Endothelial cell of umbilical vein (primary cell): ENCODE data around the gene ATP4A. TPM values are rescaled to one million over a fixed set of nuclear protein-coding genes. Genes with fewer than 3 reads are reported as not detected.

Experiments used
- BruUV-seq: library from RNA; stranded (reverse); fragments of 400-500 nt; replicated peaks from 2 replicates; lab custom pipeline; 2021; lab: Mats Ljungman, UMichigan
- CTCF ChIA-PET: fragments of 300-600, 350-600 bp; sonication (Branson Sonifier 250); formaldehyde crosslinking; loops from one replicate; lab custom pipeline; 2021; ENCODE audit warnings: antibody characterized with exemption, inconsistent platforms; lab: Charles Lee
- POLR2A ChIA-PET: fragments of 300-600, 350-600 bp; sonication (Branson Sonifier 250); formaldehyde crosslinking; loops from one replicate; lab custom pipeline; 2021; ENCODE audit warnings: antibody characterized with exemption, inconsistent platforms; lab: Charles Lee
- DNase-seq: peaks from one replicate; pipeline ENCODE4 v3.0.0-alpha.2; 2011; ENCODE audit warnings: low read depth, low spot score
- FAIRE-seq: peaks from 2 replicates; lab custom pipeline; 2011; peaks lifted over from hg19 to GRCh38; lab: Jason Lieb, UNC
- H2AFZ ChIP-seq: 2 replicates; pipeline ENCODE4 v1.6.0; 2012; ENCODE audit warnings: low read depth, low read length, control low read depth, inconsistent platforms
- H3K27ac ChIP-seq: 2 replicates; pipeline ENCODE4 v1.5.1; 2011; ENCODE audit warnings: low read depth, mild to moderate bottlenecking, control low read depth, low read length, moderate library complexity; ENCODE audit not compliant: insufficient read depth
- H3K27me3 ChIP-seq, 2 experiments: 2 replicates each; pipeline versions ENCODE4 v1.6.0 to v1.6.1; 2011; ENCODE audit warnings: low read length in 2 of 2, mixed read lengths in 1 of 2; ENCODE audit not compliant: control insufficient read depth in 2 of 2, insufficient read depth in 2 of 2
- H3K36me3 ChIP-seq, 2 experiments: 2 replicates in 1 of 2; 3 replicates in 1 of 2; pipeline ENCODE4 v1.5.1; 2011; ENCODE audit warnings: low read length in 2 of 2, mild to moderate bottlenecking in 1 of 2, moderate library complexity in 1 of 2; ENCODE audit not compliant: control insufficient read depth in 2 of 2, insufficient read depth in 2 of 2; ENCODE audit errors: extremely low read depth in 1 of 2
- H3K4me1 ChIP-seq: 3 replicates; pipeline ENCODE4 v1.5.1; 2011; ENCODE audit warnings: mild to moderate bottlenecking, low read length; ENCODE audit not compliant: control insufficient read depth, insufficient read depth; ENCODE audit errors: extremely low read depth
- H3K4me2 ChIP-seq: 2 replicates; pipeline ENCODE4 v1.6.1; 2011; ENCODE audit warnings: low read length, control low read depth, mixed read lengths; ENCODE audit not compliant: insufficient read depth
- H3K4me3 ChIP-seq, 3 experiments: fragments of 200-600 bp in 1 of 3; sonication (generic), shearing (Covaris generic) in 1 of 3; replicated peaks in 1 of 3; 2 replicates each; pipeline ENCODE4 v1.5.1; 2011 to 2016; ENCODE audit warnings: control low read depth in 3 of 3, low read length in 3 of 3, mild to moderate bottlenecking in 2 of 3, inconsistent platforms in 1 of 3, low read depth in 1 of 3, moderate library complexity in 1 of 3; ENCODE audit not compliant: insufficient read depth in 1 of 3
- H3K79me2 ChIP-seq: 2 replicates; pipeline ENCODE4 v1.6.0; 2012; ENCODE audit warnings: low read length, inconsistent platforms; ENCODE audit not compliant: control insufficient read depth, insufficient read depth
- H3K9ac ChIP-seq: replicated peaks from 2 replicates; pipeline ENCODE3; 2011; ENCODE audit warnings: low read length, control low read depth; ENCODE audit not compliant: insufficient read depth; ENCODE audit errors: extremely low read depth
- H3K9me1 ChIP-seq: replicated peaks from 3 replicates; pipeline ENCODE4 v1.6.0; 2011; ENCODE audit warnings: mild to moderate bottlenecking, low read length; ENCODE audit not compliant: control insufficient read depth, insufficient read depth; ENCODE audit errors: extremely low read depth
- H3K9me3 ChIP-seq: replicated peaks from 2 replicates; pipeline ENCODE4 v1.5.1; 2012; ENCODE audit warnings: low read length, inconsistent platforms; ENCODE audit not compliant: control insufficient read depth, insufficient read depth
- H4K20me1 ChIP-seq: replicated peaks from 2 replicates; pipeline ENCODE3; 2011; ENCODE audit warnings: mild to moderate bottlenecking, low read length; ENCODE audit not compliant: control insufficient read depth, insufficient read depth; ENCODE audit errors: extremely low read depth
- EZH2 ChIP-seq: IDR thresholded peaks from 2 replicates; pipeline ENCODE4 v1.6.1; 2012; ENCODE audit warnings: borderline replicate concordance, low read depth, mild to moderate bottlenecking, moderate library complexity, low read length, inconsistent platforms; ENCODE audit not compliant: severe bottlenecking
- FOS ChIP-seq: IDR thresholded peaks from 2 replicates; pipeline ENCODE4 v1.6.1; 2011; ENCODE audit warnings: mild to moderate bottlenecking, low read length, moderate library complexity, borderline replicate concordance; ENCODE audit not compliant: insufficient read depth
- MAX ChIP-seq: IDR thresholded peaks from 2 replicates; pipeline ENCODE4 v1.6.1; 2011; ENCODE audit not compliant: insufficient read depth, insufficient read length
- MYC ChIP-seq: IDR thresholded peaks from one replicate; pipeline ENCODE4 v1.6.1; 2011; ENCODE audit warnings: mild to moderate bottlenecking, low read depth, low read length
- POLR2A ChIP-seq: IDR thresholded peaks from 2 replicates; pipeline ENCODE4 v1.6.1; 2012; ENCODE audit warnings: low read depth, mild to moderate bottlenecking, control low read depth, low read length
- POLR2AphosphoS5 ChIP-seq: IDR thresholded peaks from 2 replicates; pipeline ENCODE4 v1.6.1; 2012; ENCODE audit warnings: low read depth, mild to moderate bottlenecking, control low read depth, low read length, moderate library complexity; ENCODE audit not compliant: insufficient read depth
- dilution Hi-C: fragments of 300-500 bp; cut with MboI; formaldehyde crosslinking; loops from one replicate; pipeline ENCODE4 v1.15.0; 2019; ENCODE audit warnings: low sequenced_read_pairs; ENCODE audit not compliant: extremely low pct_ligation_motif_present
- intact Hi-C: fragments of 100-400 bp; cut with micrococcal nuclease; formaldehyde crosslinking; loops from one replicate; pipeline ENCODE4 v1.10.0; 2022
- polyA plus RNA-seq, 4 experiments: library from polyadenylated mRNA; depleted of rRNA in 3 of 4; stranded (reverse) in 3 of 4; unstranded in 1 of 4; fragments of >200 nt; gene quantifications; 2 replicates each; pipeline versions ENCODE4 v1.2.1 to v1.2.3, GENCODE V29; 2011 to 2012; ENCODE audit warnings: missing spikeins in 1 of 4
- total RNA-seq: library from RNA; stranded (reverse); gene quantifications from 2 replicates; pipeline ENCODE4 v1.2.3, GENCODE V29; 2021
- TF ChIP-seq, protein P1 (sequence below), 2 donors: IDR thresholded peaks; 1 replicate in 1 of 2; 2 replicates in 1 of 2; pipeline ENCODE4 v1.5.1; 2011; ENCODE audit warnings: low read length in 2 of 2, mild to moderate bottlenecking in 2 of 2, moderate library complexity in 2 of 2, control low read depth in 1 of 2, inconsistent platforms in 1 of 2, low read depth in 1 of 2; ENCODE audit not compliant: insufficient read depth in 1 of 2; ENCODE audit errors: extremely low read depth in 1 of 2

ATP4A gene
- total and polyA plus RNA-seq, 2 donors (not counting 3 experiments of a cell fraction or from before 2014, with no cell fraction given), result not detected

- H3K9me3 ChIP-seq, result no peaks in the 10 kb centered on the region
- no peak overlapping the region for H3K4me2 ChIP-seq
- H3K4me3 ChIP-seq, result no peak overlapping the region
- CTCF ChIA-PET, result interaction anchor here (0.7 to 4.7 kb wide), 2 partner anchors 8 to 103 kb away, joined by 3 to 29 read pairs; no protein-coding TSS in a partner anchor
- no peaks in the 10 kb centered on the region for H3K36me3 ChIP-seq
- no TSS peak for BruUV-seq
- H3K9ac ChIP-seq, result no peak overlapping the region
- intact Hi-C loops (no loop called here), dilution Hi-C loops (no loop called here)
- H3K9me1 ChIP-seq, result no peaks in the 10 kb centered on the region
- POLR2A ChIA-PET, result no interaction called here
- FAIRE-seq (no peak), DNase-seq (no peak)
- H3K27me3 ChIP-seq, result peaks cover under 1 to 1% of the 10 kb centered on the region in 2 experiments
- H2AFZ ChIP-seq, result no peak overlapping the region
- H3K4me1 ChIP-seq, result no peaks in the 10 kb centered on the region
- H3K27ac ChIP-seq, result no peak overlapping the region
- no peaks in the 10 kb centered on the region for H4K20me1 ChIP-seq
- no peak for TF ChIP-seq POLR2AphosphoS5
- no peak for TF ChIP-seq MYC
- TF ChIP-seq POLR2A, result no peak
- no peak for TF ChIP-seq FOS
- no peak for TF ChIP-seq MAX
- TF ChIP-seq EZH2, result no peak
- TF ChIP-seq, protein P1, sequence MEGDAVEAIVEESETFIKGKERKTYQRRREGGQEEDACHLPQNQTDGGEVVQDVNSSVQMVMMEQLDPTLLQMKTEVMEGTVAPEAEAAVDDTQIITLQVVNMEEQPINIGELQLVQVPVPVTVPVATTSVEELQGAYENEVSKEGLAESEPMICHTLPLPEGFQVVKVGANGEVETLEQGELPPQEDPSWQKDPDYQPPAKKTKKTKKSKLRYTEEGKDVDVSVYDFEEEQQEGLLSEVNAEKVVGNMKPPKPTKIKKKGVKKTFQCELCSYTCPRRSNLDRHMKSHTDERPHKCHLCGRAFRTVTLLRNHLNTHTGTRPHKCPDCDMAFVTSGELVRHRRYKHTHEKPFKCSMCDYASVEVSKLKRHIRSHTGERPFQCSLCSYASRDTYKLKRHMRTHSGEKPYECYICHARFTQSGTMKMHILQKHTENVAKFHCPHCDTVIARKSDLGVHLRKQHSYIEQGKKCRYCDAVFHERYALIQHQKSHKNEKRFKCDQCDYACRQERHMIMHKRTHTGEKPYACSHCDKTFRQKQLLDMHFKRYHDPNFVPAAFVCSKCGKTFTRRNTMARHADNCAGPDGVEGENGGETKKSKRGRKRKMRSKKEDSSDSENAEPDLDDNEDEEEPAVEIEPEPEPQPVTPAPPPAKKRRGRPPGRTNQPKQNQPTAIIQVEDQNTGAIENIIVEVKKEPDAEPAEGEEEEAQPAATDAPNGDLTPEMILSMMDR (IDR thresholded peaks at IDR 0.05; ENCODE audit: extremely low read depth in 1 of 2, insufficient read depth in 1 of 2, low read depth in 1 of 2, low read length in 2 of 2), result no peak
- H3K79me2 ChIP-seq, result no peaks in the 10 kb centered on the region
These were observed 60.7 kb downstream of the ATP4A start for GRCh38 chr19:35502751-35503150.
